H1 (cell line): ENCODE measurements around the gene GRM6.
A peak's percentile ranks its signal among the peaks of the same experiment; 100 is the strongest.

Source experiments
- ATF3 ChIP-seq: IDR thresholded peaks from 2 replicates; pipeline ENCODE4 v1.6.1; 2011; ENCODE audit warnings: low read depth, mild to moderate bottlenecking, low read length; ENCODE audit not compliant: insufficient read depth
- BRCA1 ChIP-seq: IDR thresholded peaks from 2 replicates; pipeline ENCODE4 v1.6.1; 2012; ENCODE audit warnings: low read depth, low read length, improper control_type of control experiment
- CREB1 ChIP-seq: IDR thresholded peaks from 2 replicates; pipeline ENCODE4 v1.6.1; 2012; ENCODE audit warnings: inconsistent platforms
- EP300 ChIP-seq, 2 experiments: IDR thresholded peaks; 1 replicate in 1 of 2; 2 replicates in 1 of 2; pipeline ENCODE4 v1.6.1; 2011 to 2012; ENCODE audit warnings: low read depth in 2 of 2, low read length in 2 of 2, mild to moderate bottlenecking in 2 of 2, borderline replicate concordance in 1 of 2, inconsistent platforms in 1 of 2, moderate library complexity in 1 of 2
- JUN ChIP-seq: IDR thresholded peaks from 2 replicates; pipeline ENCODE4 v1.6.1; 2011; ENCODE audit warnings: low read depth, mild to moderate bottlenecking, improper control_type of control experiment, low read length
- POLR2A ChIP-seq, 2 experiments: IDR thresholded peaks; 1 replicate in 1 of 2; 2 replicates in 1 of 2; pipeline ENCODE4 v1.6.1; 2011; ENCODE audit warnings: low read depth in 2 of 2, low read length in 2 of 2, mild to moderate bottlenecking in 2 of 2; ENCODE audit errors: control extremely low read depth in 1 of 2
- POLR2AphosphoS5 ChIP-seq: IDR thresholded peaks from 2 replicates; pipeline ENCODE4 v1.6.1; 2011; ENCODE audit warnings: low read depth, low read length
- TCF12 ChIP-seq: IDR thresholded peaks from 2 replicates; pipeline ENCODE4 v1.6.1; 2011; ENCODE audit warnings: low read depth, mild to moderate bottlenecking, low read length
- TEAD4 ChIP-seq: IDR thresholded peaks from 2 replicates; pipeline ENCODE4 v1.6.1; 2012; ENCODE audit warnings: low read depth, low read length, inconsistent platforms, mixed read lengths
- TF ChIP-seq, protein P1 (sequence below), 3 experiments: IDR thresholded peaks; 1 replicate in 2 of 3; 2 replicates in 1 of 3; pipeline versions ENCODE4 v1.5.1 to v1.6.1; 2011; ENCODE audit warnings: low read length in 3 of 3, mild to moderate bottlenecking in 3 of 3, inconsistent platforms in 2 of 3, low read depth in 1 of 3, moderate library complexity in 1 of 3; ENCODE audit not compliant: insufficient read depth in 1 of 3; ENCODE audit errors: control extremely low read depth in 1 of 3
- TF ChIP-seq, protein P2 (sequence below): IDR thresholded peaks from 2 replicates; pipeline ENCODE4 v1.6.1; 2012; ENCODE audit warnings: inconsistent platforms
- TF ChIP-seq, protein P3 (sequence below): IDR thresholded peaks from 2 replicates; pipeline ENCODE4 v1.6.1; 2012; ENCODE audit warnings: low read length, inconsistent platforms

DNA sequence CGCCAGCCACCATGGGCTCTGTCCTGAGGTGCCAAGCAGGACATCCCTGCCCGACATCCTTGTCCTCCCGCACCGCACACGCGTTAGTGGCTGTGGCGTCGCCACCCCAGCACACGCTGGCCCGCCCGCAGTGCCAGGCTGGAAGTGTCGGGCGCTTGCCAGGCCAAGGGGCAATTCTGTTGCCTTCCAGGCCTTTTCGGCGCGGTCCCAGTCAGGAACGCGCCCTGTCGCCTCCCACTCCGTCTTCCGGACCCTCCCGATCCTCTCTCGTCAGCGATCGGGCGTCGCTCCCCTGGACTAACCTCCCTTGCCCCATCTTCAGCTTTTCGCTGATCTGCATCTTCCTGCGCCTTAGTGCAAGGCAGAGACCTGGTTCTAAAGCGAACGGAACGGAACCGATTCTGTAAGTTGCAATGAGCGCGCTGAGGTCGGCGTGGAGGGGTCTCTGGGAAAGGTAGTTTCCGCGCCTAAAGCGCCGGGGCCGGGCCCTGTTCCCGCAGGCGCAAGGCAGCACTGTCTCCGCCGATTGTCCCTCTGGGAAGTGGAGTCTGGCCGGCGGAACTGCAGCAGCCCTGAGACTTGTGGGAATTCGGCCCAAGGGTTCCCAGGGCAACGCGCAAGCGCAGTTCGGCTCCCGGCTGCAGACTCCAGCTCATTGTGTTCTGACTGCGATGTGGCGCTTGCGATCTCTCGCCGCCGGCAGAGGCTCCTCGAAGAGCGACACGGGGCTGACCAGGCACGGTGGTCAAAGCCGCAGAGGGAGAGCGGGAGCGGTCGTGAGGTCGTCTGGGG lies 54.4 kb downstream of the GRM6 start, which contains the start of gene ZNF454:
- TF ChIP-seq JUN, result no peak
- TF ChIP-seq, protein P1, sequence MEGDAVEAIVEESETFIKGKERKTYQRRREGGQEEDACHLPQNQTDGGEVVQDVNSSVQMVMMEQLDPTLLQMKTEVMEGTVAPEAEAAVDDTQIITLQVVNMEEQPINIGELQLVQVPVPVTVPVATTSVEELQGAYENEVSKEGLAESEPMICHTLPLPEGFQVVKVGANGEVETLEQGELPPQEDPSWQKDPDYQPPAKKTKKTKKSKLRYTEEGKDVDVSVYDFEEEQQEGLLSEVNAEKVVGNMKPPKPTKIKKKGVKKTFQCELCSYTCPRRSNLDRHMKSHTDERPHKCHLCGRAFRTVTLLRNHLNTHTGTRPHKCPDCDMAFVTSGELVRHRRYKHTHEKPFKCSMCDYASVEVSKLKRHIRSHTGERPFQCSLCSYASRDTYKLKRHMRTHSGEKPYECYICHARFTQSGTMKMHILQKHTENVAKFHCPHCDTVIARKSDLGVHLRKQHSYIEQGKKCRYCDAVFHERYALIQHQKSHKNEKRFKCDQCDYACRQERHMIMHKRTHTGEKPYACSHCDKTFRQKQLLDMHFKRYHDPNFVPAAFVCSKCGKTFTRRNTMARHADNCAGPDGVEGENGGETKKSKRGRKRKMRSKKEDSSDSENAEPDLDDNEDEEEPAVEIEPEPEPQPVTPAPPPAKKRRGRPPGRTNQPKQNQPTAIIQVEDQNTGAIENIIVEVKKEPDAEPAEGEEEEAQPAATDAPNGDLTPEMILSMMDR (IDR thresholded peaks at IDR 0.05; ENCODE audit: control extremely low read depth in 1 of 3, insufficient read depth in 1 of 3, low read depth in 1 of 3, low read length in 3 of 3), result no peak; a peak in 1 of 4 replicates
- TF ChIP-seq, protein P2, sequence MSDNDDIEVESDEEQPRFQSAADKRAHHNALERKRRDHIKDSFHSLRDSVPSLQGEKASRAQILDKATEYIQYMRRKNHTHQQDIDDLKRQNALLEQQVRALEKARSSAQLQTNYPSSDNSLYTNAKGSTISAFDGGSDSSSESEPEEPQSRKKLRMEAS, result peak; percentile 73
- TF ChIP-seq POLR2A (IDR thresholded peaks at IDR 0.05; ENCODE audit: control extremely low read depth in 1 of 2, low read depth in 2 of 2, low read length in 2 of 2), result no peak
- no peak for TF ChIP-seq EP300 (IDR thresholded peaks at IDR 0.05; ENCODE audit: borderline replicate concordance in 1 of 2, low read depth in 2 of 2, low read length in 2 of 2)
- no peak for TF ChIP-seq TCF12
- TF ChIP-seq, protein P3, sequence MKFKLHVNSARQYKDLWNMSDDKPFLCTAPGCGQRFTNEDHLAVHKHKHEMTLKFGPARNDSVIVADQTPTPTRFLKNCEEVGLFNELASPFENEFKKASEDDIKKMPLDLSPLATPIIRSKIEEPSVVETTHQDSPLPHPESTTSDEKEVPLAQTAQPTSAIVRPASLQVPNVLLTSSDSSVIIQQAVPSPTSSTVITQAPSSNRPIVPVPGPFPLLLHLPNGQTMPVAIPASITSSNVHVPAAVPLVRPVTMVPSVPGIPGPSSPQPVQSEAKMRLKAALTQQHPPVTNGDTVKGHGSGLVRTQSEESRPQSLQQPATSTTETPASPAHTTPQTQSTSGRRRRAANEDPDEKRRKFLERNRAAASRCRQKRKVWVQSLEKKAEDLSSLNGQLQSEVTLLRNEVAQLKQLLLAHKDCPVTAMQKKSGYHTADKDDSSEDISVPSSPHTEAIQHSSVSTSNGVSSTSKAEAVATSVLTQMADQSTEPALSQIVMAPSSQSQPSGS, result no peak
- no peak for TF ChIP-seq TEAD4
- TF ChIP-seq POLR2AphosphoS5, result no peak
- TF ChIP-seq CREB1, result no peak; the same call in 1 of the 2 replicates
- TF ChIP-seq ATF3, result no peak
- no peak for TF ChIP-seq BRCA1
